Sigmoid colon (tissue), 4 donors: ENCODE data around the gene KLHL30.

Source experiments
- EP300 ChIP-seq, 4 donors: sonication (generic); formaldehyde crosslinking; IDR thresholded peaks; one replicate each; pipeline ENCODE4 v1.6.1; 2017; ENCODE audit warnings: antibody characterized with exemption in 4 of 4
- POLR2A ChIP-seq, 2 donors: fragments of 450-650 bp; IDR thresholded peaks; one replicate each; pipeline ENCODE4 v1.6.1; 2016; ENCODE audit warnings: antibody characterized with exemption in 2 of 2, mild to moderate bottlenecking in 2 of 2, moderate library complexity in 2 of 2
- TF ChIP-seq, protein P1 (sequence below), 4 experiments: fragments of 450-650 bp in 3 of 4; fragments of 200-600 bp in 1 of 4; IDR thresholded peaks; one replicate each; pipeline ENCODE4 v1.5.1; 2016 to 2019; ENCODE audit warnings: antibody characterized with exemption in 4 of 4, mild to moderate bottlenecking in 3 of 4, moderate library complexity in 2 of 4

DNA sequence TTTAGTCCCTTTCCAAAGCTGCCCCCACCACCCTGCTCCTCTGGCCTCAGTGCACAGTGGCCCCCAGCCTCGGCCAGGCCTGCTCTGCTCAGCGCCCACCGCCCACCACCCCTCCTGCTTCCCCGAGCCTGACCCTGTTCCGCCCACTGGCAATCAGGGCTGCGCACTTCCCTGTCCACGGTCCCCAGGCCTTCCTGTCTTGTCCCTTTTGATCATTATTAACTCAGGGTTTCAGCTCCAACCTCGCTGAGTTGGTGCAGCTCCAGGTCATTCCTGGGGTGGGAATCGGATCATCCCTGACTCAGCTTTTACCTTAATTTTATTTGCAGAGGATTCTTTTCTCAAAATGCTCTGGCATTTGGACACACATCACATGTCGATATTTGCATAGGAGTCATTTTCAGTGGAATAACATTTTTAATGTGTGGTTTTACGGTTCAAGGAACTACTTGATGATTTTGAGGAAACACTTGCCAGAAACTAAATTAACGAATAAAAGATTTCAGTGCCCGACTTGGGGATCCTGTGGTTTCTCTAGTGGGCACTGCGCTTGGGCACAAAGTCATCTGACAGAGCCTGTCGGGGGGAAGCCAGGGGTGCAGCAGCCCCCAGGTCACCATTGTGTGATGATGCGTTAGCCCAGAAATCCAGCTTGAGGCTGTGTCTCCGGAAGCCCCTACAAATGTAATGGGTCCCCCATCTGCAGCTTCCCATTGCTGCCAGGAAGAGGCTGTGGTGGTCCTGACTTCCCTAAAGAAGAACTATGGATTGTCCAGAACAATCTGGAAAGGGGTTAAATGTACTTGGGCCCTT lies 39.4 kb upstream of the KLHL30 start:
- TF ChIP-seq, protein P1, sequence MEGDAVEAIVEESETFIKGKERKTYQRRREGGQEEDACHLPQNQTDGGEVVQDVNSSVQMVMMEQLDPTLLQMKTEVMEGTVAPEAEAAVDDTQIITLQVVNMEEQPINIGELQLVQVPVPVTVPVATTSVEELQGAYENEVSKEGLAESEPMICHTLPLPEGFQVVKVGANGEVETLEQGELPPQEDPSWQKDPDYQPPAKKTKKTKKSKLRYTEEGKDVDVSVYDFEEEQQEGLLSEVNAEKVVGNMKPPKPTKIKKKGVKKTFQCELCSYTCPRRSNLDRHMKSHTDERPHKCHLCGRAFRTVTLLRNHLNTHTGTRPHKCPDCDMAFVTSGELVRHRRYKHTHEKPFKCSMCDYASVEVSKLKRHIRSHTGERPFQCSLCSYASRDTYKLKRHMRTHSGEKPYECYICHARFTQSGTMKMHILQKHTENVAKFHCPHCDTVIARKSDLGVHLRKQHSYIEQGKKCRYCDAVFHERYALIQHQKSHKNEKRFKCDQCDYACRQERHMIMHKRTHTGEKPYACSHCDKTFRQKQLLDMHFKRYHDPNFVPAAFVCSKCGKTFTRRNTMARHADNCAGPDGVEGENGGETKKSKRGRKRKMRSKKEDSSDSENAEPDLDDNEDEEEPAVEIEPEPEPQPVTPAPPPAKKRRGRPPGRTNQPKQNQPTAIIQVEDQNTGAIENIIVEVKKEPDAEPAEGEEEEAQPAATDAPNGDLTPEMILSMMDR (IDR thresholded peaks at IDR 0.05) = no peak
- TF ChIP-seq POLR2A (IDR thresholded peaks at IDR 0.05) = no peak
- no peak for TF ChIP-seq EP300 (IDR thresholded peaks at IDR 0.05)
